ENCODE measurements around the gene ADIPOQ.
A peak's percentile ranks its signal among the peaks of the same experiment; 100 is the strongest.

The ADIPOQ gene

GRCh38 chr3:186825294-186825821 lies 17.2 kb upstream of the ADIPOQ start:
- Histone ChIP-seq H3K36me3 (replicated peaks; ENCODE audit: low read depth, low read length) (no peaks in the 10 kb centered on the region), H3K79me2 (ENCODE audit: low read length) (peaks cover 9% of the 10 kb centered on the region), H2AFZ (ENCODE audit: low read depth, low read length) (no peak overlapping the region), H3K4me1 (ENCODE audit: low read length) (peaks cover 32% of the 10 kb centered on the region), H3K27ac (ENCODE audit: low read length) (no peak overlapping the region), H3K9ac (ENCODE audit: low read length) (peak overlapping the region; percentile 80), H3K4me2 (ENCODE audit: low read length) (peak overlapping the region; percentile 98), H3K27me3 (ENCODE audit: low read depth, low read length) (peaks cover 25% of the 10 kb centered on the region), H3K4me3 (ENCODE audit: low read length) (peak overlapping the region; percentile 84), H3K9me3 (ENCODE audit: insufficient read depth, low read length) (no peaks in the 10 kb centered on the region), H4K20me1 (ENCODE audit: insufficient read depth, low read length) (no peaks in the 10 kb centered on the region)
- TF ChIP-seq, protein P1, sequence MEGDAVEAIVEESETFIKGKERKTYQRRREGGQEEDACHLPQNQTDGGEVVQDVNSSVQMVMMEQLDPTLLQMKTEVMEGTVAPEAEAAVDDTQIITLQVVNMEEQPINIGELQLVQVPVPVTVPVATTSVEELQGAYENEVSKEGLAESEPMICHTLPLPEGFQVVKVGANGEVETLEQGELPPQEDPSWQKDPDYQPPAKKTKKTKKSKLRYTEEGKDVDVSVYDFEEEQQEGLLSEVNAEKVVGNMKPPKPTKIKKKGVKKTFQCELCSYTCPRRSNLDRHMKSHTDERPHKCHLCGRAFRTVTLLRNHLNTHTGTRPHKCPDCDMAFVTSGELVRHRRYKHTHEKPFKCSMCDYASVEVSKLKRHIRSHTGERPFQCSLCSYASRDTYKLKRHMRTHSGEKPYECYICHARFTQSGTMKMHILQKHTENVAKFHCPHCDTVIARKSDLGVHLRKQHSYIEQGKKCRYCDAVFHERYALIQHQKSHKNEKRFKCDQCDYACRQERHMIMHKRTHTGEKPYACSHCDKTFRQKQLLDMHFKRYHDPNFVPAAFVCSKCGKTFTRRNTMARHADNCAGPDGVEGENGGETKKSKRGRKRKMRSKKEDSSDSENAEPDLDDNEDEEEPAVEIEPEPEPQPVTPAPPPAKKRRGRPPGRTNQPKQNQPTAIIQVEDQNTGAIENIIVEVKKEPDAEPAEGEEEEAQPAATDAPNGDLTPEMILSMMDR (IDR thresholded peaks at IDR 0.05; ENCODE audit: low read depth, low read length) = no peak
- no peak for TF ChIP-seq EZH2phosphoT487 (IDR thresholded peaks at IDR 0.05; ENCODE audit: low read depth)

- Histone ChIP-seq H3K9me3 (ENCODE audit: insufficient read depth, low read length) (no peaks in the 10 kb centered on the region), H4K20me1 (ENCODE audit: insufficient read depth, low read length) (no peaks in the 10 kb centered on the region), H3K9ac (ENCODE audit: low read length) (peak overlapping the region; percentile 80), H3K4me3 (ENCODE audit: low read length) (peak overlapping the region; percentile 84), H2AFZ (ENCODE audit: low read depth, low read length) (no peak overlapping the region), H3K27ac (ENCODE audit: low read length) (no peak overlapping the region), H3K36me3 (replicated peaks; ENCODE audit: low read depth, low read length) (no peaks in the 10 kb centered on the region), H3K4me2 (ENCODE audit: low read length) (peak overlapping the region; percentile 98), H3K4me1 (ENCODE audit: low read length) (peaks cover 32% of the 10 kb centered on the region), H3K27me3 (ENCODE audit: low read depth, low read length) (peaks cover 30% of the 10 kb centered on the region), H3K79me2 (ENCODE audit: low read length) (peaks cover 9% of the 10 kb centered on the region)
- no peak for TF ChIP-seq EZH2phosphoT487 (IDR thresholded peaks at IDR 0.05; ENCODE audit: low read depth)
- TF ChIP-seq, protein P1 (IDR thresholded peaks at IDR 0.05; ENCODE audit: low read depth, low read length) = no peak
These were observed 16.6 kb upstream of the ADIPOQ start for GRCh38 chr3:186825872-186826409.

DNA sequence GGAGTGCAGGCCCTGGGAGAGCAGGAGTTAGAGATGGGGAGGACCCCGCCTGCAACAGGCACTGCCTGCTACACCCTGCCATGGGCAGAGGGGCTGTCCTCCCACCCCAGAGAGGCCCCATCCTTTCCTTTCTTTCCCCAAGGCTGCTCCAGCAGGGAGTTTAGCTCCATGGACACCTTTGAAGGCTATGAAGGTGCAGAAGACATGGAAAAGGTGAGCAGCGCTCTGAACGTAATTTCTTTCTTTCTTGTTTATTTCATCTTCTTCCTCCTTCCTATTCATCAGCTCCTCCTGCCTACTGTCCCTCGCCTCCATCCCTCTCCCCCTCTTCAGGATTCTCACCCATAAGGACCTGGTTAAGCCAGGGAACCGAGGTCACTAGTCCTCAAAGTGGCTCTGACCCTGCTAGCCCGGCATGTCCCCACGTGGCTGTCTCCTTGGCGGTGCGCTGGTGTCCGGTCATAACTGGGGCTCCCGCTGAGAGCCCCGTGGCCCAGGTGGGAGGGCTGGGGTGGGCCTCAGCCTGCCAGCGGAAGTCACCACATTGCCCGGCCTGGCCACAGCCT lies 16.0 kb upstream of the ADIPOQ start:
- Histone ChIP-seq H3K27me3 (ENCODE audit: low read depth, low read length) (peaks cover 33% of the 10 kb centered on the region), H2AFZ (ENCODE audit: low read depth, low read length) (no peak overlapping the region), H3K79me2 (ENCODE audit: low read length) (peaks cover 9% of the 10 kb centered on the region), H3K9ac (ENCODE audit: low read length) (peak overlapping the region; percentile 80), H3K4me3 (ENCODE audit: low read length) (peak overlapping the region; percentile 84), H3K4me1 (ENCODE audit: low read length) (peaks cover 32% of the 10 kb centered on the region), H3K36me3 (replicated peaks; ENCODE audit: low read depth, low read length) (no peaks in the 10 kb centered on the region), H3K27ac (ENCODE audit: low read length) (no peak overlapping the region), H4K20me1 (ENCODE audit: insufficient read depth, low read length) (no peaks in the 10 kb centered on the region), H3K9me3 (ENCODE audit: insufficient read depth, low read length) (no peaks in the 10 kb centered on the region), H3K4me2 (ENCODE audit: low read length) (peak overlapping the region; percentile 98)
- TF ChIP-seq, protein P1 (IDR thresholded peaks at IDR 0.05; ENCODE audit: low read depth, low read length) = no peak
- TF ChIP-seq EZH2phosphoT487 (IDR thresholded peaks at IDR 0.05; ENCODE audit: low read depth) = no peak

GRCh38 chr3:186826976-186827857 lies 15.3 kb upstream of the ADIPOQ start:
- Histone ChIP-seq H3K4me1 (ENCODE audit: low read length) (peaks cover 32% of the 10 kb centered on the region), H3K27me3 (ENCODE audit: low read depth, low read length) (peaks cover 41% of the 10 kb centered on the region), H4K20me1 (ENCODE audit: insufficient read depth, low read length) (no peaks in the 10 kb centered on the region), H3K9ac (ENCODE audit: low read length) (peak overlapping the region; percentile 80), H3K4me2 (ENCODE audit: low read length) (peak overlapping the region; percentile 98), H3K4me3 (ENCODE audit: low read length) (peak overlapping the region; percentile 84), H3K36me3 (replicated peaks; ENCODE audit: low read depth, low read length) (no peaks in the 10 kb centered on the region), H3K9me3 (ENCODE audit: insufficient read depth, low read length) (no peaks in the 10 kb centered on the region), H3K79me2 (ENCODE audit: low read length) (peaks cover 9% of the 10 kb centered on the region), H2AFZ (ENCODE audit: low read depth, low read length) (no peak overlapping the region), H3K27ac (ENCODE audit: low read length) (0 out of 2 replicates have a peak overlapping the region, but pooled peaks have one; percentile 31)
- TF ChIP-seq, protein P1 (IDR thresholded peaks at IDR 0.05; ENCODE audit: low read depth, low read length) = no peak
- no peak for TF ChIP-seq EZH2phosphoT487 (IDR thresholded peaks at IDR 0.05; ENCODE audit: low read depth)

Measured in OCI-LY3 (cell line).